Effector memory CD8-positive, alpha-beta T cell (primary cell): ENCODE results near the gene CSTB.
A peak's percentile ranks its signal among the peaks of the same experiment; 100 is the strongest.

Source experiments
- ATAC-seq: fragments of 150-1000 bp; cut with Tn5 transposase; replicated peaks from 2 replicates; pipeline ENCODE4 v1.10.0; 2021; ENCODE audit warnings: mild to moderate bottlenecking, moderate library complexity
- DNase-seq, 3 experiments: peaks; one replicate each; pipeline ENCODE4 v3.0.0; 2021
- H3K27ac Mint-ChIP-seq, 2 donors: one replicate each; pipeline ENCODE4 v1.8.0; 2022; ENCODE audit warnings: mild to moderate bottlenecking in 2 of 2, mixed read lengths in 2 of 2, moderate library complexity in 2 of 2
- H3K27me3 Mint-ChIP-seq, 2 donors: one replicate each; pipeline ENCODE4 v1.8.0; 2022; ENCODE audit warnings: mixed read lengths in 2 of 2
- H3K36me3 Mint-ChIP-seq: one replicate; pipeline ENCODE4 v1.8.0; 2022; ENCODE audit warnings: mild to moderate bottlenecking, moderate library complexity, mixed read lengths; ENCODE audit not compliant: insufficient read depth
- H3K4me1 Mint-ChIP-seq, 2 donors: one replicate each; pipeline ENCODE4 v1.8.0; 2022; ENCODE audit warnings: low read depth in 2 of 2, mixed read lengths in 2 of 2
- H3K4me3 Mint-ChIP-seq, 2 donors: one replicate each; pipeline ENCODE4 v1.8.0; 2022; ENCODE audit warnings: mild to moderate bottlenecking in 2 of 2, mixed read lengths in 2 of 2, moderate library complexity in 2 of 2
- H3K9me3 Mint-ChIP-seq, 2 donors: one replicate each; pipeline ENCODE4 v1.8.0; 2022; ENCODE audit warnings: mixed read lengths in 2 of 2

CSTB gene

GRCh38 chr21:43806017-43806710 lies 30.1 kb upstream of the CSTB start:
- DNase-seq (no peak), ATAC-seq (no peak)
- Mint-ChIP-seq H3K9me3 (no peaks in the 10 kb centered on the region), H3K4me1 (peaks cover 5 to 7% of the 10 kb centered on the region in 2 donors), H3K27me3 (no peaks in the 10 kb centered on the region), H3K4me3 (no peak overlapping the region), H3K27ac (no peak overlapping the region), H3K36me3 (peaks cover 22% of the 10 kb centered on the region)

- peaks cover 25% of the 10 kb centered on the region for H3K36me3 Mint-ChIP-seq
- DNase-seq (no peak), ATAC-seq (peak; percentile 62)
- H3K27me3 Mint-ChIP-seq, result no peaks in the 10 kb centered on the region
- H3K4me3 Mint-ChIP-seq, result no peak overlapping the region
- no peaks in the 10 kb centered on the region for H3K4me1 Mint-ChIP-seq
- no peaks in the 10 kb centered on the region for H3K9me3 Mint-ChIP-seq
- H3K27ac Mint-ChIP-seq, result no peak overlapping the region
Measured at GRCh38 chr21:43805275-43805800, 29.2 kb upstream of the CSTB start.

GRCh38 chr21:43803558-43804300 lies 27.6 kb upstream of the CSTB start:
- ATAC-seq, result no peak
- peak overlapping the region in 1 of 2 donors; percentile 73 for H3K27ac Mint-ChIP-seq
- H3K36me3 Mint-ChIP-seq, result peaks cover 31% of the 10 kb centered on the region

GRCh38 chr21:43802713-43803313 lies 26.7 kb upstream of the CSTB start:
- Mint-ChIP-seq H3K36me3 (peaks cover 36% of the 10 kb centered on the region), H3K4me1 (peaks cover 0 to 3% of the 10 kb centered on the region in 2 donors), H3K4me3 (no peak overlapping the region), H3K9me3 (no peaks in the 10 kb centered on the region), H3K27me3 (no peaks in the 10 kb centered on the region), H3K27ac (peak overlapping the region in 1 of 2 donors; percentile 73)
- no peak for ATAC-seq
- no peak for DNase-seq

More at GRCh38 chr21:43803558-43804300, 27.6 kb upstream of the CSTB start:
- Mint-ChIP-seq H3K27me3 (no peaks in the 10 kb centered on the region), H3K4me1 (no peaks in the 10 kb centered on the region), H3K9me3 (no peaks in the 10 kb centered on the region), H3K4me3 (no peak overlapping the region)
- no peak for DNase-seq

- H3K36me3 Mint-ChIP-seq, result peaks cover 49% of the 10 kb centered on the region
- no peak for ATAC-seq
- peaks cover 0 to 3% of the 10 kb centered on the region in 2 donors for H3K4me1 Mint-ChIP-seq
- no peaks in the 10 kb centered on the region for H3K27me3 Mint-ChIP-seq
- DNase-seq, result no peak
- H3K9me3 Mint-ChIP-seq, result no peaks in the 10 kb centered on the region
- no peak overlapping the region for H3K27ac Mint-ChIP-seq
- H3K4me3 Mint-ChIP-seq, result no peak overlapping the region
Measured at GRCh38 chr21:43801006-43801783, 25.1 kb upstream of the CSTB start.

- no peak overlapping the region for H3K4me3 Mint-ChIP-seq
- no peaks in the 10 kb centered on the region for H3K9me3 Mint-ChIP-seq
- H3K36me3 Mint-ChIP-seq, result peaks cover 55% of the 10 kb centered on the region
Measured at GRCh38 chr21:43800566-43800965, 24.5 kb upstream of the CSTB start.

GRCh38 chr21:43800124-43800523 lies 24.0 kb upstream of the CSTB start:
- H3K27me3 Mint-ChIP-seq, result no peaks in the 10 kb centered on the region
- H3K36me3 Mint-ChIP-seq, result peaks cover 59% of the 10 kb centered on the region
- ATAC-seq (no peak), DNase-seq (no peak)
- H3K4me3 Mint-ChIP-seq, result no peak overlapping the region
- peaks cover 0 to 4% of the 10 kb centered on the region in 2 donors for H3K4me1 Mint-ChIP-seq
- H3K27ac Mint-ChIP-seq, result no peak overlapping the region
- no peaks in the 10 kb centered on the region for H3K9me3 Mint-ChIP-seq

More at GRCh38 chr21:43800566-43800965, 24.5 kb upstream of the CSTB start:
- ATAC-seq, result no peak
- Mint-ChIP-seq H3K27me3 (no peaks in the 10 kb centered on the region), H3K4me1 (peaks cover 0 to 3% of the 10 kb centered on the region in 2 donors), H3K27ac (no peak overlapping the region)
- DNase-seq, result no peak

GRCh38 chr21:43799301-43799840 lies 23.3 kb upstream of the CSTB start:
- H3K27me3 Mint-ChIP-seq, result no peaks in the 10 kb centered on the region
- no peaks in the 10 kb centered on the region for H3K9me3 Mint-ChIP-seq
- H3K4me1 Mint-ChIP-seq, result peaks cover 0 to 7% of the 10 kb centered on the region in 2 donors
- ATAC-seq (no peak), DNase-seq (no peak)
- H3K27ac Mint-ChIP-seq, result no peak overlapping the region
- peaks cover 65% of the 10 kb centered on the region for H3K36me3 Mint-ChIP-seq
- no peak overlapping the region for H3K4me3 Mint-ChIP-seq

- Mint-ChIP-seq H3K9me3 (no peaks in the 10 kb centered on the region), H3K27ac (no peak overlapping the region), H3K4me1 (peaks cover 0 to 8% of the 10 kb centered on the region in 2 donors), H3K36me3 (peaks cover 67% of the 10 kb centered on the region), H3K4me3 (no peak overlapping the region), H3K27me3 (no peaks in the 10 kb centered on the region)
- ATAC-seq (no peak), DNase-seq (no peak)
Measured at GRCh38 chr21:43797925-43798715, 22.0 kb upstream of the CSTB start.

GRCh38 chr21:43797415-43797814 lies 21.3 kb upstream of the CSTB start:
- Mint-ChIP-seq H3K9me3 (no peaks in the 10 kb centered on the region), H3K4me3 (no peak overlapping the region), H3K27me3 (no peaks in the 10 kb centered on the region), H3K4me1 (peaks cover 0 to 9% of the 10 kb centered on the region in 2 donors), H3K36me3 (peaks cover 66% of the 10 kb centered on the region), H3K27ac (no peak overlapping the region)
- ATAC-seq (no peak), DNase-seq (no peak)

- no peaks in the 10 kb centered on the region for H3K27me3 Mint-ChIP-seq
- DNase-seq (no peak), ATAC-seq (no peak)
- peaks cover 66% of the 10 kb centered on the region for H3K36me3 Mint-ChIP-seq
- no peak overlapping the region for H3K27ac Mint-ChIP-seq
- H3K4me3 Mint-ChIP-seq, result no peak overlapping the region
- peaks cover 16 to 22% of the 10 kb centered on the region in 2 donors for H3K4me1 Mint-ChIP-seq
- H3K9me3 Mint-ChIP-seq, result no peaks in the 10 kb centered on the region
Measured at GRCh38 chr21:43794857-43795256, 18.7 kb upstream of the CSTB start.

- ATAC-seq (no peak), DNase-seq (no peak)
- H3K4me1 Mint-ChIP-seq, result peaks cover 16 to 23% of the 10 kb centered on the region in 2 donors
- H3K36me3 Mint-ChIP-seq, result peaks cover 66% of the 10 kb centered on the region
- no peaks in the 10 kb centered on the region for H3K27me3 Mint-ChIP-seq
- no peak overlapping the region for H3K4me3 Mint-ChIP-seq
- peak overlapping the region in 1 of 2 donors; percentile 23 for H3K27ac Mint-ChIP-seq
- no peaks in the 10 kb centered on the region for H3K9me3 Mint-ChIP-seq
Measured at GRCh38 chr21:43794311-43794710, 18.2 kb upstream of the CSTB start.
